GM19328 (cell line): ENCODE data around the gene ANKRD40.
"Not testable (repeated sequence)": the region's sequence is repeated elsewhere in the genome, so short reads cannot be mapped to it uniquely, and the experiment has no call there.

Experiments
- ATAC-seq: cut with Tn5 transposase; IDR thresholded peaks from one replicate; pipeline ENCODE4 v1.9.1; 2021; ENCODE audit warnings: mild to moderate bottlenecking, moderate library complexity; ENCODE audit not compliant: unreplicated experiment

Gene ANKRD40

DNA sequence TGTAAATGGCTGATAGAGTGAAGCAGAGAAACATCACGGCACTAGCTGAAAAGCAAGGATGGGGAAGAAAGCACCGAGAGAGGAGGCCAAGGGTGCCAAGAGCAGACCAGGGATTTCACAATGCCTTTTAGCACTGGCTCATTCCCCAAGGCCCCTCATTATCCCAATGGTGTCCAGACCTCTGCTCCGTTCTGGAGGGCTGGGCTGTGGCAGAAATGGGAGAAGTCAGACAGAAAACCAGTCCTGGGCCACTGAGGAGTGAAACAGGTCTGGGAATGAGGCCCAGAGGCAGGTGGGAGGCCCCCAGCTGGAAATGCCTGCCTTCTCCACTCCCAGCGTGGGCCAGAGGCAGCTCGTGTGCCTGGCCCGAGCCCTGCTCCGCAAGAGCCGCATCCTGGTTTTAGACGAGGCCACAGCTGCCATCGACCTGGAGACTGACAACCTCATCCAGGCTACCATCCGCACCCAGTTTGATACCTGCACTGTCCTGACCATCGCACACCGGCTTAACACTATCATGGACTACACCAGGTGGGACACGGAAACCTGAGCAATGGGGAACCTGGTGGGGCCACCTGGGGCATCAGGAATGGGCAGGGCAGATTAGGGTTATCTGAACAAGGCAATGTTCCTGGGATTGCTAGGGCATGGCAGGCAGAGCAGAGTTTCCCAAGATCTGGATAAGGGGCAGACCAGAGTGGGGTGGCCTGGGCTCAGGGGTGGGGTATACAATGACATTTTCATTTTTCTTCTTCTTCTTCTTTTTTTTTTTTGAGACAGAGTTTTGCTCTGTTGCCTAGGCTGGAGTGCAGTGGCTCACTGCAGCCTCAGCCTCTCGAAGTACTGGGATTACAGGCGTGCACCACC is 20.3 kb downstream of the ANKRD40 start:
- no peak for ATAC-seq

DNA sequence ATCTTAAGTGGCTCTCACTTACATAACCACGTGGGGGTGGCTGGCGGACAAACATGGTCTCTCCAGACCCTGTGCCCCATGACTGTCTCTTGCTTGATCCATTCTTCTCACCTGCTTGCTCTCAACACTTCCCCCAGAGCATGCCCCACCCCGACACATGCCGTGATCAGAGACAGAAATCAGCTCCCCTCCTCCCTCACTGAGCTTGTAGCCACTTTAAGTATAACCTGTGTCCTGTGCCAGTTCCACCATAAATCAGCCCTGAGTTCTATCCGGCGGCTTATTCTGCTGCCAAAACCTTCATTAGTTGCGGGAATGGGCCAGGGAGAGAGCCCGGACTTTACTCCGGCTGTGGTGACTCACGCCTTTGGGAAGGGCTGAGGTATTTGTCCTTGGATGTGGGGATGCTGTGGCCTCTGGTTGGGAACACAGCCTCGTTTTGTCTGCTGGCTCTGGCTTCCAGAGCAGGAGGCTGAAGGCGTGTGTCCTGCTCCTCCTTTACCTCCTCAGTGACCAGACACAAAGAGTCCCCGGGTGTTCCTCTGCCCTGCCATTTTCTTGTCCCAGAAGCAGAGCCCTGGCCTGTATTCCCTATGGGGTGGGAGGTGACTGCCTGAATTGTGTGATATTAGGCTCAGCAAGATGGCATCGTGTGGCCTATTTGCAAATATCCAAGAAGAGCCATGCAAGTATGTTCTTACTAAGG is 21.1 kb downstream of the ANKRD40 start:
- ATAC-seq, result no peak

DNA sequence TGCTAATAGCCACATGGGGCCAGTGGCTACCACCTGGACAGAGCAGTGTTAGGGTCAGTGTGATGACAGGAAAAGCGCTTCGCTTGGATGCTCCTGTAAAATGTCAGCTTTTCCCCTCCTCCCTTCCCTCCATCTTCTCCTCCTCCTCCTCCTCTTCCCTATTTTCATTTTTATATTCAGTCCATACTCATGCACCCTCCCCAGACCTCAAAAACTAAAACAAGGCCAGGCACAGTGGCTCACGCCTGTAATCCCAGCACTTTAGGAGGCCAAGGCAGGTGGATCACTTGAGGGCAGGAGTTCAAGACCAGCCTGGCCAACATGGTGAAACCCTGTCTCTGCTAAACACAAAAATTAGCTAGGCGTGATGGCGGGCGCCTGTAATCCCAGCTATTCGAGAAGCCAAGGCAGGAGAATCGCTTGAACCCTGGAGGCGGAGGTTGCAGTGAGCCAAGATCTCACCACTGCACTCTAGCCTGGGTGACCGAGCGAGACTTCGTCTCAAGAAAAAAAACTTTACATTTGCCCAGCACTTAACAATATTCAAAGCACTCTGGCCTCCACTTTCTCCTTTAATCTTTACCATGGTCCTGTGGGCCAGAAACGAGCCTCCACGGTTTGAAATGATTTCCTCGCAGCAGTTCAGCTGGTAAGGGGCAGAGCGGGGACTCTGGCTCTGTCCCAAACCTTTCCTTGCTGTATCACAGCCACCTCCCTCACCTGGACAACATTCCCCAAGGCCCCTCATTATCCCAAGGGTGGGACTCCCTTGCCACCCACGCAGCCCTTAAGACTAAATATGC is 21.8 kb downstream of the ANKRD40 start:
- no peak for ATAC-seq

DNA sequence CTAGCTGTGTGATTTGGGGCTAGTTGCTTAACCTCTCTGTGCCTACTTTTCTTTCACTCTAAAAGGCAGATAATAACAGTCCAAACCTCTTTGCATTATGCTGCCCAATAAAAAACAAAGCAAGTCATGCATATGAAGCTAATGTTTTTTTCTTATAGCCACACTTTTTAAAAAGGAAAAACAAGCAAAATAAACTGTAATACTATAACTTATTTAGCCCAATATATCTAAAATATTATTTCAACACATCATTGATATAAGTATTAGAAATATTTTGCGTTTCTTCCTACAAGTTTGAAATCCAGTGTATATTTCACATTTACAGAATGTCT is 22.4 kb downstream of the ANKRD40 start:
- ATAC-seq, result no peak

DNA sequence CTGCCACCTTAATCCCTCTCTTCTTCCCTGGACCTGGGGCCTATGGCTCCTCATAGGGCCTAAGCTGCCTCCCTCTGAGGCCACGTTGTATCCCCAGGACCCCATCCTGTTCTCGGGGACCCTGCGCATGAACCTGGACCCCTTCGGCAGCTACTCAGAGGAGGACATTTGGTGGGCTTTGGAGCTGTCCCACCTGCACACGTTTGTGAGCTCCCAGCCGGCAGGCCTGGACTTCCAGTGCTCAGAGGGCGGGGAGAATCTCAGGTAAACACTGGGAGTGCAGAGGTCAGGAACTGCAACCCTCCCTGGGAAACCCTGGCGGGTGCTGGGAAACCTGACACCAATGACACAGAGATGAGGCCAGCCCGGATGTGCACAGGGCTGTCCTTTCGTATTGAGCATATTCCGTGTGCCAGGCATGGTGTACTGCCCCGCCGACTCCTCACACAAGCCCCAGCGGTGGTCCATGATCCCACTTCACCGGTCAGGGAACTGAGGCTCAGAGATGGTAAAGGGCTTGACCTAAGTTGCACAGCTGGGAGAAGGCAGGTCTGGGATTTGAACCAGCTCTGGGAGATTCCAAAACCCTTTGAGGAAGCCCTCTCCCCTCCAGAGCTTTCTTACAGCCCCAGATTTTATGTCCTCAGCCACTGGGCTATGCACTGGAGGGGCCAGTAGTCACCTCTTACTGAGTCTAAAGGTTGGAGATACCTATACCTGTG is 22.9 kb downstream of the ANKRD40 start:
- ATAC-seq, result no peak

DNA sequence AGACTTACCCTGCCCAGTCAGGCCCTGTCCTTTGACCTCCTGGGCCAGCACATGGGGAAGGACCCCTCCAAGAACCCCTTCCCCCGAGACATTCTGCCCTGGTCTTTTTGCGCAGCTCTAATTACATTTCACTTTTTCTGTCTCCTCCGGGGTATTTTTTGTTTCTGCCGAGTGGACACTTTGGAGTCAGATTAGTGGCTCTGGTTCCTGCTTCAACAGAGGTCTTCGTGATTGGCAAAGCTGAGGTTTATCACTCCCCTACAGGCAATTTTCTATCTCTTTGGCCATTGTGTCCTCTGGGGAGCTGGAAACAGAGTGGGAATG is 23.5 kb downstream of the ANKRD40 start:
- ATAC-seq, result no peak

DNA sequence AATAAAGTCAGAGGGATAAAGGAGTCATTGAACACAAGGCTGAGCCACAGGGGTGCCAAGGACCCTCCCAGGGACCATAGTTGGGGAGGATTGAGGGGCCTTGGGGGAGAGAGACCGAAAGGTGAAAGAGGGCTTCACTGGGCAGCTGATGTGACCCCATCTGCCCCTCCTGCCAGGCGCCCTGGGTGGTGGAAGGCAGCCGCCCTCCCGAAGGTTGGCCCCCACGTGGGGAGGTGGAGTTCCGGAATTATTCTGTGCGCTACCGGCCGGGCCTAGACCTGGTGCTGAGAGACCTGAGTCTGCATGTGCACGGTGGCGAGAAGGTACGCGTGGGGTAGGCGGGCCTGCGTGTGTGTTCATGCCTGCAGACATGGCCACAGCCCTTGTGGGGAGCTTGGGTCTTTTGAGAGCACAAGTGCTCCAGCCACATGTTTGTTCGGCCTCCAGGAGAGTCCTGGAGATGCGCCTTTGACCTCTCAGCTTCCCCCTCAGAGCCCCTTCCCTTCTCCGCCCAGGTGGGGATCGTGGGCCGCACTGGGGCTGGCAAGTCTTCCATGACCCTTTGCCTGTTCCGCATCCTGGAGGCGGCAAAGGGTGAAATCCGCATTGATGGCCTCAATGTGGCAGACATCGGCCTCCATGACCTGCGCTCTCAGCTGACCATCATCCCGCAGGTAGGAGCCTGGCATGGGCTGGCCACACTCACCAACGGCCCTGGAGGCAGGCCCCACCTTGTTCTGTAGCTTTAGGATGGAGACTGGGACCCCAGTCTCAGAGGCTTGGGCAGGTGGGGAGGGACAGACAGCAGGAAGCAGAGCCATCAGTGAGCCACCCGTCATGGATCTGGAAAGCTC is 24.1 kb downstream of the ANKRD40 start:
- no peak for ATAC-seq

DNA sequence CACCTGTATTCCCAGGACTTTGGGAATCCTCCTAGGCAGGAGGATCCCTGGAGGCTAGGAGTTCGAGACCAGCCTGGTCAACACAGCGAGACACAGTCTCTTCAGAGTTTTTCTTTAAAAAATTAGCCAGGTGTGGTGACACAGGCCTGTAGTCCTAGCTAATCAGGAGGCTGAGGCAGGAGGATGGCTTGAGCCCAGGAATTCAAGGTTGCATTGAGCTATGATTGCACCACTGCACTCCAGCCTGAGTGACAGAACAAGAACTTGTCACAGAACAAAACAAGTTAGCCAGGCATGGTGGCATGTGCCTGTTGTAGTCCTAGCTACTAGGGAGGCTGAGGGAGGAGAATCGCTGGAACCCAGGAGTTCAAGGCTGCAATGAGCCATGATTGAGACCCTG is 24.8 kb downstream of the ANKRD40 start:
- ATAC-seq, result no peak

DNA sequence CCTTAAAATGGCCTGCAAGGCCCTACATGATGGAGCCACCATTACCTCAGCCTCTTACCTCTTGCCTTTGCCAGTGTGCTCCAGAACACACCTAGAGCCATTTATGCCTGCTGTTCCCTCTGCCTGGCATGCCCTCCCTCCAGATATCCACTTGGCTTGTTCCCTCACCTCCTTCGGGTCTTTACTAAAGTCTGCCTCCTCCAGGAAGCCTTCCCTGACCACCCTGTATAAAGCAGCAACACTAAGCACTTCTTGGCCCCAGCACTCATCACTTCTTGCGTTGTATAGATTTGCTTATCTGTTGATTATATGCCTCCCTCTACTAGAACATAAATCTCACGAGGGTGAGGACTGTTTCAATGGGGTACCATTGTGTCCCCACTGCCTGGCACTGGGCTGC is 25.3 kb downstream of the ANKRD40 start:
- ATAC-seq, result no peak

DNA sequence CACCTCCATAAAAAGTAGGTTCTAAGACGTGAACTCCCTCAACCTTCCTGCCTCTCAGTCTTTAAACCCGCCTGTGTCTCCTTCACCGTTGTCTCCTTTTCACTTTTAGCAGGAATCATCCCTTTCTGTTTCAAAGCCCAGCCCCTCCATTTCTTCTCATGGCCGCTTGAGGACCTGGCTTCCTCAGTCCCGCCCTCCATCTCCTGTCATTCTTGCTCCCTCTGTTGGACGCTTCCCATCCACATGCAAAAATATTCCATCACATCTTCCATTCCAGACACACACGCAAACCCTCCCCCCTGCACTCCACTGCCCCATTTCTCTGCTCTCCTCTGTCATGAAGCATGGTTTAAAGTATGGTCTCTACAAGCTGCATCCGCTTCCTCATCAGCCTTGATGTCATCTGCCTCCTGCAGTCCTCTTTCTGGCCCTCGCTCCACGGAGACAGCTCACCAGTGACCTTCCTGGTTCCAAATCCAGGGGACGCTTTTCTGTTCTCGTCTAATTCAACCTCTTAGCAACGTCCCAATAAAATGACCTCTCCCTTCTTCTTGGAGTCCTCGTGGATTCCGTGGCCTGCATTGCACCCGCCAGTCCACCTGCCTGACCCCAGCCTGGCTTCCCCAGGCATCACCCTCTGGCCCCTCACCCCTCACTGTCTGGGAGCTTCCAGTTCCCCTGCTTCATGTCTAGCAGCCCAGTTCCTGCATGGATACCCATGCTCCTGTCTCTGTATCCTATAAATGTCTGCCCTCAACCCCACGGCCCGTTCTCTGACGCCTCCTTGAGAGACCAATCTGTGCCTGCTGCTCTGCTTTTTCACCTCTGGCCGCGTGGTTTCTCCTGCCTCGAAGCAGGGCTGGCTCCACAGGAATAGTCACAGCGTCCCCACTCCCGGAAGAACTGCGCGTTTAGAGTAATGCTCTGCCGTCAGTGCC is 26.2 kb downstream of the ANKRD40 start:
- ATAC-seq, result no peak

DNA sequence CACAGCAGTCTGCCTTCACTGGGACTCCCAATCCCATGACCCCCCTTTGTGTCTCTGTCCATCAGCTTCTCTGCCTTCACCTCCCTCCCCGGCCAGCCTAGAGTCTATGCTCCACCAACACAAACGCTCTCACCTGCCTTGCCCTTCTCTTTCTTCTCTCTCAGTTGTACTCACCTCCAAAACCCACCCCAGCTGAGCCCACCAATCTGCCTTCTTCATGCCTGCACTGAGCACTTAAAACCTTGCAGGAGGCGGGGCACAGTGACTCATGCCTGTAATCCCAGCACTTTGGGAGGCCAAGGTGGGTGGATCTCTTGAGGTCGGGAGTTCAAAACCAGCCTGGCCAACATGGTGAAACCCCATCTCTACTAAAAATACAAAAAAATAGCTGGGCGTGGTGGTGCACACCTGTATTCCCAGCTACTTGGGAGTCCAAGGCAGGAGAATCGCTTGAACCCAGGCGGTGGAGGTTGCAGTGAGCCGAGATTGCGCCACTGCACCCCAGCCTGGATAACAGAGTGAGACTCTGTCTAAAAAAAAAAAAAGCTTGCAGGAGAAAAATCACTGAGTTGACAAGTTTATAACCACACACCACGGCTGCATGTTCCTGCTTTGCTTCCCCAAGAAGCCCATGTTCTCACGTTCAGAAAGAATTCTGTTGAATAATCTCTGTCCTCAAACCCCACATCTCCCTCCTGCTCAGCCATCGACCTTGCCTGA is 27.0 kb downstream of the ANKRD40 start:
- ATAC-seq, result not testable (repeated sequence)

DNA sequence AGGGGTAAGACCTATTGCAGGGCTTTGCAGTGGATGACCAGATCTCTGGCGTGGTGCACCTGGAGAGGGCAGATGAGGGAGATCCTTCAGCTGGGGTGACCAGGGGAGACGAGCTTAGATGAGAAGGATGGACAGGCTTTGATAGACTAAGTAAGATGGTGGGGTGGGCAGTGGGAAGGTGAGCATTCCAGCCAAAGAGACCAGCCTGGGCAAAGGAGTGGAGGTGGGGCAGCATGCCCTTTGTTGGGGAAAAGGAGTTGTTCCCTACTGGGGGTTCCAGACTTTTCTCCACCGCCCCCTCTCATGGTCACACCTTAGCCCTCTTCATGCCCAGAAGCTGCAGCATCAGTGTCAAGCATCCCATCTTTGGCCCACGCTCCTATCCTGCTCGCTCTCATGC is 27.6 kb downstream of the ANKRD40 start:
- ATAC-seq, result no peak

DNA sequence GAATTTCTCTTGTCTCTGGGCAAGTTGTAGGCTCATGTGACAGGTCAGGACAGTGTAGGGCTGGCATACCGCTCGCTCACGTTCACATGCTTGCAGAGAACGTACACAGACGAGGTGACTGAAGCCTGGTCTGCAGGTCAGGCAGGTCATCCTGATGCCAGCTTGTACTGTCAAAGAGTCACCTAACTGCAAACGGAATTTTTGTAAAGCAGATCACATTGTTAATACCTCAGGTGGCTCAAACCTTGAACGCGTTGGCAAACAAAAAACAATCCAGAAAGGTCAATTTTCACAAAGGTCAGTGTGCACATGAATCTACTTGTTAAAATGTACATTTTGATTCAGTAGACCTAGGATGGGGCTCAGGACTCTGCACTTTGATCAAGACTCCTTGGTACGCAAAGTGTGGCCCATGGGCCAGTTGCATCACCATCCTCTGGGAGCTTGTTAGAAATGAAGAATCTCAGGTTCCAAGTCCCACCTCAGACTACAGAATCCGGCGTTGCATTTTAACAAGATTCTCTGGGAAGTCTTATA is 28.6 kb downstream of the ANKRD40 start:
- no peak for ATAC-seq

DNA sequence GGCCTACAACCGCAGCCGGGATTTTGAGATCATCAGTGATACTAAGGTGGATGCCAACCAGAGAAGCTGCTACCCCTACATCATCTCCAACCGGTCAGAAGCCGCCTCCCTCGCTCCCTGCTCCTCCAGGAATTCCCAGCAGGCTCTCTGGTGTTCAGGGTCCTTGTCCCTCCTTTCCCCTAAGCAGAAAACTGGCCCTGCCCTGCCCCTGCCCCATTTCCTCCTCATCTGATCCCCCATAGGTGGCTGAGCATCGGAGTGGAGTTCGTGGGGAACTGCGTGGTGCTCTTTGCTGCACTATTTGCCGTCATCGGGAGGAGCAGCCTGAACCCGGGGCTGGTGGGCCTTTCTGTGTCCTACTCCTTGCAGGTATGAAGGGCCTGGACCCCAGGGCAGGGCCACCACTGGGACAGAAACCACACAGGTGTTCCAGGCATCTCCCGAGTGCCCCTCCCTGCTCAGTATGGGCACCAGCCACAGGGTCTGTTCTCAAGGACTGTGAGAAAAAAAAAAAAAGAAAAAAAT is 29.8 kb downstream of the ANKRD40 start:
- ATAC-seq, result no peak

DNA sequence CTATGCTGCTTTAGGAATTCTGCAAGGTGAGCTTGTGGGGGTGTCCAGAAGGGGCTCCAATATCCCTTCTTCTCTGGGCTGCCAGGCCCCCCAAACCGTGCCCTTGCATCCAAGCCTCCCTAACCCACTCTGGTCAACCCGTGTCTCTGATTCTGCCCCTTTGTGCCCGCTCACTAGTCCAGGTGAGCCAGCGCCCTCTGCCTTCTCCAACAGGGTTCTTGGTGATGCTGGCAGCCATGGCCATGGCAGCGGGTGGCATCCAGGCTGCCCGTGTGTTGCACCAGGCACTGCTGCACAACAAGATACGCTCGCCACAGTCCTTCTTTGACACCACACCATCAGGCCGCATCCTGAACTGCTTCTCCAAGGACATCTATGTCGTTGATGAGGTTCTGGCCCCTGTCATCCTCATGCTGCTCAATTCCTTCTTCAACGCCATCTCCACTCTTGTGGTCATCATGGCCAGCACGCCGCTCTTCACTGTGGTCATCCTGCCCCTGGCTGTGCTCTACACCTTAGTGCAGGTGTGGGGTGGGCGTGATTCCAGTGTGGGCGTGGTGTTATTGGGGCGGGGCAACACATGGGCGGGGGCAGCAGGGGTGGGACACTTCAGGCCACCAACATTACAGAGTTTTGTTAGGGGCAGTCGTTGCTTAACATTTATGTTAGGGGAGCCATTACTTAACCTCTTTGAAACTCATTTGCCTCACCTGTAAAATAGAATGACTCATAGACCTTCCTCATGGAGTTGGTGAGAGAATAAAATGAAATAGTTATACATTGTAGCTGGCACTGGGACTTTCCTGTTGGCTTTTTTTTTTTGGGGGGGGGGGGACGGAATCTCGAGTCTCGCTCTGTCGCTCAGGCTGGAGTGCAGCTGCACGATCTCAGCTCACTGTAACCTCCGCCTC is 31.4 kb downstream of the ANKRD40 start:
- ATAC-seq, result no peak

DNA sequence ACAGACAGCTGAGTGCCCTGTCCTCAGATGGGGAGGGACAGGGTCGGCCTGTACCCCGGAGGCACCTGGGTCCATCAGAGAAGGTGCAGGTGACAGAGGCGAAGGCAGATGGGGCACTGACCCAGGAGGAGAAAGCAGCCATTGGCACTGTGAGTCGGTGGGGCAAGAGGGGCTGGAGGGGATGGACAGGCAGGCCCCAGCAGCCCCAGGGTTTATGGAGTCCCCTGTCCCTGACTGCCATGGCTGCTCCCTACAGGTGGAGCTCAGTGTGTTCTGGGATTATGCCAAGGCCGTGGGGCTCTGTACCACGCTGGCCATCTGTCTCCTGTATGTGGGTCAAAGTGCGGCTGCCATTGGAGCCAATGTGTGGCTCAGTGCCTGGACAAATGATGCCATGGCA is 32.1 kb downstream of the ANKRD40 start:
- ATAC-seq, result no peak

DNA sequence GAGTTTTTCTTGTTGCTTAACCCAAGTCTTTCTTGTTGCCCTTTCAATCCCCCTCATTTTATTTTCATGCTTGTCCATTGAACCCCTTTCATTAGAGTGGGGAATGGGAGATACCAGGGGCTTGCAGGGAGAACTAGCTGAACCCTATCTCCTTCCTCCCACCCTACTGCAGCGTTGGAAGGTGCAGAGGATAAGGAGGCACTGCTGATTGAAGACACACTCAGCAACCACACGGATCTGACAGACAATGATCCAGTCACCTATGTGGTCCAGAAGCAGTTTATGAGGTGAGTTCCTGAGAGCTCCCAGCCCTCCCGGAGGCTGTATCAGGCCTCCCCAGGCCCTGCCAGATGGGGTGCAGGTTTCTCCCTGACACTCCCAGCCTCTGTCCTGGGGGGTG is 32.5 kb downstream of the ANKRD40 start:
- no peak for ATAC-seq
